Esophagus muscularis mucosa (tissue), 3 donors: ENCODE measurements around the gene C1orf87.

ENCODE experiments used
- CTCF ChIP-seq, 3 experiments: fragments of 200-600 bp in 2 of 3; fragments of 450-650 bp in 1 of 3; sonication (generic) in 2 of 3; IDR thresholded peaks; one replicate each; pipeline ENCODE4 v1.5.1; 2017 to 2019; ENCODE audit warnings: antibody characterized with exemption in 3 of 3, mild to moderate bottlenecking in 2 of 3, moderate library complexity in 1 of 3
- POLR2AphosphoS5 ChIP-seq, 2 donors: sonication (generic); formaldehyde crosslinking; IDR thresholded peaks; one replicate each; pipeline ENCODE4 v1.6.1; 2017; ENCODE audit warnings: antibody characterized with exemption in 2 of 2

- TF ChIP-seq CTCF (IDR thresholded peaks at IDR 0.05), result no peak
- no peak for TF ChIP-seq POLR2AphosphoS5 (IDR thresholded peaks at IDR 0.05)
Observed at GRCh38 chr1:59990470-59990869, 83.1 kb downstream of the C1orf87 start.
